Vagina (tissue), 2 donors: Measurements from ENCODE around the gene APLP2.

Source experiments
- POLR2AphosphoS5 ChIP-seq, 2 donors: sonication (generic); formaldehyde crosslinking; IDR thresholded peaks; one replicate each; pipeline ENCODE4 v1.9.0; 2017; ENCODE audit warnings: antibody characterized with exemption in 2 of 2, mild to moderate bottlenecking in 2 of 2, low read depth in 1 of 2; ENCODE audit not compliant: insufficient read depth in 1 of 2
- TF ChIP-seq, protein P1 (sequence below), 3 experiments: fragments of 450-650 bp in 2 of 3; fragments of 200-600 bp in 1 of 3; sonication (generic) in 1 of 3; IDR thresholded peaks; one replicate each; pipeline ENCODE4 v1.5.1; 2017 to 2019; ENCODE audit warnings: antibody characterized with exemption in 3 of 3, mild to moderate bottlenecking in 2 of 3, moderate library complexity in 2 of 3

DNA sequence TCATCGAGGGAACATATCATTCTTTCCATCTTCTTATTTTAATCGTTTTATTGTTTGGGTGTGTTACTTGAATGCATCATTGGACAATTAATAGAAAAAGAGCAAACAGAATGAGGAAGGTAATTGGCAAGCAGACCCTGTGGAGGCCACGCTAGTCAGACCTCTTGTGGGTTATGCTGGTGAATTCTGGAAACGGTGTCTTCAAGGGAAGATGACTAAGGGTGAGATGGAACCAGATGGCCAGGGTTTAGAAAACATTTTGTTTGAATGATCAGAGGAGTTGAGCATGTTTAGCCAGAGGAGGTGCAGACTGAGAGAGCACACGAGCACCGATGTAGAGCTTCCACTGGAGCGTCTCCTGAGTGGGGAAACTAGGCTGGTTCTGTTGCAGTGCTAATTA is 98.4 kb downstream of the APLP2 start:
- TF ChIP-seq, protein P1, sequence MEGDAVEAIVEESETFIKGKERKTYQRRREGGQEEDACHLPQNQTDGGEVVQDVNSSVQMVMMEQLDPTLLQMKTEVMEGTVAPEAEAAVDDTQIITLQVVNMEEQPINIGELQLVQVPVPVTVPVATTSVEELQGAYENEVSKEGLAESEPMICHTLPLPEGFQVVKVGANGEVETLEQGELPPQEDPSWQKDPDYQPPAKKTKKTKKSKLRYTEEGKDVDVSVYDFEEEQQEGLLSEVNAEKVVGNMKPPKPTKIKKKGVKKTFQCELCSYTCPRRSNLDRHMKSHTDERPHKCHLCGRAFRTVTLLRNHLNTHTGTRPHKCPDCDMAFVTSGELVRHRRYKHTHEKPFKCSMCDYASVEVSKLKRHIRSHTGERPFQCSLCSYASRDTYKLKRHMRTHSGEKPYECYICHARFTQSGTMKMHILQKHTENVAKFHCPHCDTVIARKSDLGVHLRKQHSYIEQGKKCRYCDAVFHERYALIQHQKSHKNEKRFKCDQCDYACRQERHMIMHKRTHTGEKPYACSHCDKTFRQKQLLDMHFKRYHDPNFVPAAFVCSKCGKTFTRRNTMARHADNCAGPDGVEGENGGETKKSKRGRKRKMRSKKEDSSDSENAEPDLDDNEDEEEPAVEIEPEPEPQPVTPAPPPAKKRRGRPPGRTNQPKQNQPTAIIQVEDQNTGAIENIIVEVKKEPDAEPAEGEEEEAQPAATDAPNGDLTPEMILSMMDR (IDR thresholded peaks at IDR 0.05): no peak
- TF ChIP-seq POLR2AphosphoS5 (IDR thresholded peaks at IDR 0.05; ENCODE audit: insufficient read depth in 1 of 2, low read depth in 1 of 2): no peak
